Kasumi-1 (cell line): ENCODE measurements around the gene EVI5.
A peak's percentile ranks its signal among the peaks of the same experiment; 100 is the strongest.
"Not testable (repeated sequence)": the region's sequence is repeated elsewhere in the genome, so short reads cannot be mapped to it uniquely, and the experiment has no call there.

Experiments
- DNase-seq, 2 experiments: peaks; one replicate each; lab custom pipeline; 2025; lab: John Stamatoyannopoulos, UW

EVI5 gene

GRCh38 chr1:92690212-92690906 is 94.5 kb downstream of the EVI5 start:
- DNase-seq: no peak

- DNase-seq: no peak
Measured at GRCh38 chr1:92679980-92680379, 104.9 kb downstream of the EVI5 start.

- peak; percentile 48 to 63 for DNase-seq
Measured at GRCh38 chr1:92663775-92664174, 121.1 kb downstream of the EVI5 start.

- DNase-seq: no peak
Measured at GRCh38 chr1:92662048-92662447, 122.9 kb downstream of the EVI5 start.

- no peak for DNase-seq
Measured at GRCh38 chr1:92657701-92658100, 127.2 kb downstream of the EVI5 start.

- DNase-seq: no peak
Measured at GRCh38 chr1:92655197-92655801, 129.6 kb downstream of the EVI5 start.

GRCh38 chr1:92653605-92654381 is 131.1 kb downstream of the EVI5 start:
- DNase-seq: no peak

- DNase-seq: not testable (repeated sequence)
Measured at GRCh38 chr1:92640686-92641085, 144.2 kb downstream of the EVI5 start.

GRCh38 chr1:92638498-92638897 is 146.4 kb downstream of the EVI5 start:
- no peak for DNase-seq

GRCh38 chr1:92635203-92635602 is 149.7 kb downstream of the EVI5 start:
- DNase-seq: not testable (repeated sequence)

GRCh38 chr1:92623187-92623778 is 161.6 kb downstream of the EVI5 start:
- peak; percentile 54 to 69 for DNase-seq

GRCh38 chr1:92619466-92620189 is 165.3 kb downstream of the EVI5 start:
- DNase-seq: no peak

- no peak for DNase-seq
Measured at GRCh38 chr1:92601044-92601443, 183.9 kb downstream of the EVI5 start.

- peak; percentile 79 to 87 for DNase-seq
Measured at GRCh38 chr1:92599184-92599583, 185.7 kb downstream of the EVI5 start.

GRCh38 chr1:92589361-92589760 is 195.5 kb downstream of the EVI5 start:
- DNase-seq: not testable (repeated sequence)

- DNase-seq: no peak
Measured at GRCh38 chr1:92587445-92587844, 197.5 kb downstream of the EVI5 start.

GRCh38 chr1:92585831-92586230 is 199.1 kb downstream of the EVI5 start:
- no peak for DNase-seq

- DNase-seq: not testable (repeated sequence)
Measured at GRCh38 chr1:92584810-92585209, 200.1 kb downstream of the EVI5 start.

- peak; percentile 75 to 79 for DNase-seq
Measured at GRCh38 chr1:92583821-92584760, 200.8 kb downstream of the EVI5 start.

- DNase-seq: no peak
Measured at GRCh38 chr1:92577261-92577895, 207.5 kb downstream of the EVI5 start.
